A549 (cell line): ENCODE data around the gene SLC34A1.

Experiments
- CTCF ChIP-seq: fragments of >200 bp; sonication (Bioruptor Twin); formaldehyde crosslinking; IDR thresholded peaks from 3 replicates; pipeline ENCODE4 v1.5.1; 2016
- E2F6 ChIP-seq: IDR thresholded peaks from 2 replicates; pipeline ENCODE4 v1.6.1; 2012; ENCODE audit warnings: low read depth, borderline replicate concordance
- JUNB ChIP-seq: fragments of >200 bp; sonication (Bioruptor Twin); formaldehyde crosslinking; IDR thresholded peaks from 2 replicates; pipeline ENCODE4 v1.6.1; 2016
- RAD21 ChIP-seq, 2 experiments: fragments of >200 bp in 1 of 2; sonication (Bioruptor Twin) in 1 of 2; formaldehyde crosslinking in 1 of 2; IDR thresholded peaks in 1 of 2; conservative IDR thresholded peaks in 1 of 2; 2 replicates in 1 of 2; 3 replicates in 1 of 2; pipeline ENCODE4 v1.6.1; 2012 to 2018; ENCODE audit warnings: inconsistent platforms in 1 of 2

GRCh38 chr5:177443144-177443983 is 59.1 kb downstream of the SLC34A1 start:
- no peak for TF ChIP-seq E2F6
- TF ChIP-seq CTCF: no peak
- TF ChIP-seq RAD21 (conservative IDR thresholded peaks at IDR 0.05 in 1 of 2, IDR thresholded peaks at IDR 0.05 in 1 of 2): no peak
- no peak for TF ChIP-seq JUNB
